HG03097 (cell line): Measurements from ENCODE around the gene BCL2L13.
"Not testable (repeated sequence)": the region's sequence is repeated elsewhere in the genome, so short reads cannot be mapped to it uniquely, and the experiment has no call there.

Source experiments
- ATAC-seq: cut with Tn5 transposase; IDR thresholded peaks from one replicate; pipeline ENCODE4 v1.9.1; 2021; ENCODE audit not compliant: unreplicated experiment, low FRiP score

Gene BCL2L13

DNA sequence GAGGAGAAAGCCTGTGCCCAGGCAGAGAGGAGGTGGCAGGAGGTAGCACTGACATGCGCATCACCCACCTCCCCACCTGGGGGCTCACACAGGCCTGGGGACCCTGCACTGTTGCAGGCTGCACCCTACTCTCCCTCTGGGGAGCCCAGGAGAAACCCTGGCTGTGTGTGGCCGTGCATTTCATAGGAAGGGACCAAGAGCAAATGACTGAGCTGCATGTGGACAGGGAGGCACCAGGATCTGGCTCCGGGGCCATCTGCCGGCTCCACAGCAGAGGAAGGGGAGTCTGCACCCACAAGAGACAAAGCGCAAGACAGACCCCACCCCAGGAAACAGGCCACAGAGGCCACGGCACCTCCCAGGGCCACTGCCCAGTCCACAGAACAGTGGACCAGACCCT, 113.0 kb downstream of the BCL2L13 start:
- ATAC-seq, result no peak

DNA sequence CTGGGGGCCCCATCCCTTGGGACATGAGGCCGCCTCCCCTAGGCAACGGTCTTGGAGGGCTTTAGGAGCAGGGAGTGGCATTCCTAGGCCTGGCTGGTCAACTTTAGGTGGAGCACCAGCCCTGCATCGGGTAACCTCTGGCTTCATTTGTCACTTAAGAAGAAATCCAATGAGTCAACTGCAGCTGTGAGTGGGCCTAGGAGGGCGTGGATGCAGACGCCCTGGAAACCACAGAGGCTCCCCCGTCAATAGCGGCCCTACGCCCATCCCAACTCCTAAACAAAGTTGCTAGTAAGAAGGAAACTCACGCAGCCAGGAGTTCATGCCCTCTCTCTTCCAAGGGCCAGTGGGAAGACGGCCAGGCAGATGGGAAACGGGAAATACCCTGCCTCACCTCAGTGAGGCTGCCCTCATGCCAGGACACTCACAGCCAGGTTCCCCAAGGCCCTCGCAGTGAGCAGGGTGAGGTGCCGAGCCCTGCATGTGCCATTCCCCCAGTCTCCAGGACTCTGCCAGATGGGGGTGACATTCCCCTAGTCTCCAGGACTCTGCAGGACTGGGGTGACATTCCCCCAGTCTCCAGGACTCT, 114.9 kb downstream of the BCL2L13 start:
- ATAC-seq, result no peak

DNA sequence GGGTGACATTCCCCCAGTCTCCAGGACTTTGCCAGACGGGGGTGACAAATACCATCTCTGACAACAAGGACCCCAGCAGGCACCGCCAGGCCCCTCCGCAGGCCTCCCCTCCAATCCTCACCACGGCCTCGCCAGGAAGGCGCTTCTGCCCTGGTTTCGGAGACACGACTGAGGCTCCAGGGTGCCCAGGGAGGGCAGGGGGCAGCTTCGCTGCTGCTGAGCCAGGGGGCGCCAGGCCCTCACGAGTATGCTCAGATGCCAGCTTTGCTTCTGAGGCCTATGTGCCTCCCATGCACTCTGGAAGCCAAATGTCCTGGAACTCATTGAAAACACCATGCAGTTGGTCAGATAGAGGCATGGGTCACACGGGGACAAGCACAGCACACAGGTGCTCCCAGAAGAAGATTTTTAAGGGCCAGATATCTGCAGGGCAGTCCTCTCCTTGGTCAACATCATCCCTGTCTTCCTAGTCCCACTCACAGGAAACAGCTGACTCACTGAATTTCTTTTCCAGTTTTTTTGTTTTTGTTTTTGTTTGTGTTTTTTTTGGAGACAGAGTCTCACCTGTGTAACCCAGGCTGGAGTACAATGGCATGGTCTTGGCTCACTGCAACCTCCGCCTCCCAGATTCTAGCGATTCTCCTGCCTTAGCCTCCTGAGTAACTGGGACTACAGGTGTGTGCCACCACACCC, 115.8 kb downstream of the BCL2L13 start:
- no peak for ATAC-seq

DNA sequence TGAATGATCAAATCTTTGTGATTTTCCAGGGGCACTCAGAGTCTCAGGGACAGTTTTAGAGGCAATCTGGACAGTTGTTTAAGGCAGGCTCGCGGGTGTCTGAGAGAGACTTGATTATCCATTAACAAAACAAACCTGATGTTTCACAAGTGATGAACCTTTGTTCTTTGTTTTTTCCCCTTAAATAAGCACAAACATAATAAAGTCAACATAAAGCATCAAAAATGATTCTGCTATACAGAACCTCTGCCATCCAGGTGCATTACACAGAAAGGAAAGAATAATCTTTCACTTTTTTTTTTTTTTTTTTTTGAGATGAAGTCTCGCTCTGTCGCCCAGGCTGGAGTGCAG, 122.6 kb downstream of the BCL2L13 start:
- ATAC-seq, result no peak

DNA sequence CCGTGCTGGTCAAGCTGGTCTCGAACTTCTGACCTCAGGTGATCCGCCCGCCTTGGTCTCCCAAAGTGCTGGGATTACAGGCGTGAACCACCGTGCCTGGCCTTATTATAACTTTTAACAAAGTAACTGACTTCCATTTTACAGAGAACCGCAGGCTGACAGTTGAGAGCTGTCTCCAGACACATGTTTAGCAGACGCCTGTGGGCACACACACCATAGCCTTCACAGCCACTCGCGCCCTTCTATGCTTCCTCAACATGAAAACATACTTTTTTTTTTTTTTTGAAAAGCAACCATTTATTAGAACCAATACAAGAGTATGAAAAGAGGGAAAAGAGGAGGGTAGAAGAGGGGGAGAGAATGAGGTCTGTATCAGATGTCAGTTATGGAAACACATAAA, 124.9 kb downstream of the BCL2L13 start:
- not testable (repeated sequence) for ATAC-seq

DNA sequence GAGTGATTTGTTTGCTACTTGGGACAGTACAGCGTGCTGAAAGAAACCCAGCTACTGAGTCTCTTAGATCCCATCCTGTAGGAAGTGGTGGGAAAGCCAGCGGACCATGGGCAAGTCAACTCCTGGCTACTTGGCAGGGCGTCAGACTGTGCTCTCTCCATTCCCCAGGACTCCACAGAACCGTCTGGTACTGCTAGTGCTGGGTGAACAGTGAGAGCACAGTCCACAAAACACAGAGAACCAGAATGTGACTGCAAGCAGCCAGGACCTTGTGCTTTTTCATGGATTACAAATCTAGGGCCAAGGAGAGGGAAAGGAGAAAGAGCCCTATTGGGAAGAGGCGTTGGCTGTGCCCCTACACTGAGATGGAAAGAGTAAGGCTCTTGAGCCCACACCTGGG, 125.5 kb downstream of the BCL2L13 start:
- ATAC-seq, result no peak

DNA sequence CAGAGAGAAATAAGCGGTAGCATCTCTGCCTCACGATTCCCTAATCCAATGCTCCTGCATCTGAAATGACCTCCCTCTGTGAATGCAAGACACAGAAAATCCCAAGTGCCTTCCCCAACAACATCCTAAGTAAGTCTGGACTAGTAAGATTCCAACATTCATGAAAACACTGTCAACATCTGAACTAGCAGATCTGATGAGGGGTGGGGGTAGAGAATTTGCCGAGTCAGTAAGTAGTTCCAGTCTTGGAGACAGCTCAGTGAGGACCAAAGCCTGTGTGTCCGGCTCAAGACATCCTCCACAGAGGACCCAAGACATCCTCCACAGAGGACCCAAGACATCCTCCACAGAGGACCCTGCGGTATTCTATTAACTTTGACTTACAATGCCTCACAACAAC, 126.3 kb downstream of the BCL2L13 start:
- ATAC-seq, result not testable (repeated sequence)

DNA sequence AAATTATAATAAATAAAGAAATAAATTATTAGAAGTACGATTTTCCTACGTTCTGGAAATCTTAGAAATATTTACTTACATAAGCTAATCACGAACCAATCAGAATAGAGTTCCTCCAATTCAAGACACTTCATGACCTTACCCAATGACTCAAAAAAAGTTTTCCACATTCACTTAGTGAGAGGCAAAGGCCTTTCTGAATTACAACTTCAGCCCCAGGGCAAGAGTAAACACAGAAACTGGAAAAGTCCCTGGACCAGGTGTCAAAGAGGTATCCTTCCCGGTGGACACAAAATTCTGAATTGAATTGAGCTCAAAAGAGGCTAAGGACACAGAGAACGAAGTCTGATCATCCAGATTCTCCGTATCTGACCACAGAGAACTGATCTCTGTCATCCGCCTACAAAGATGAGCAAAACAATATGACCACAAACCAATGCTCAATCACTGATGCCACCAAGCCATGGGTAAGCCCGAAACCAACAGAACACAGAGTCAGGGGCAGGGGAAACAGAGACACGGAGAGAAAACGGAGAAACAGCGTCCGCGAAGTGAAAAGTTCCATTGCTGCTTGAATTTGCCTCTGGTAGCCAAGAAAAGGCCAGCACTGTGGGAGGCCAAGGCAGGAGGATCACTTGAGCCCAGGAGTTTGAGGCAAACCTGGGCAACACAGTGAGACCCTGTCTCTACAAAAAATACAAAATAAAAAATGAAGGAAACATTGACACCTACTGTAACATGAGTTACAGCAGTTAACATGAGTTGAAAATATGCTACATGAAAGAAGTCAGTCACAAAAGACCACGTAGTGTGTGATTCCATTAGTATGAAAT, 128.9 kb downstream of the BCL2L13 start:
- ATAC-seq, result peak; percentile 68

DNA sequence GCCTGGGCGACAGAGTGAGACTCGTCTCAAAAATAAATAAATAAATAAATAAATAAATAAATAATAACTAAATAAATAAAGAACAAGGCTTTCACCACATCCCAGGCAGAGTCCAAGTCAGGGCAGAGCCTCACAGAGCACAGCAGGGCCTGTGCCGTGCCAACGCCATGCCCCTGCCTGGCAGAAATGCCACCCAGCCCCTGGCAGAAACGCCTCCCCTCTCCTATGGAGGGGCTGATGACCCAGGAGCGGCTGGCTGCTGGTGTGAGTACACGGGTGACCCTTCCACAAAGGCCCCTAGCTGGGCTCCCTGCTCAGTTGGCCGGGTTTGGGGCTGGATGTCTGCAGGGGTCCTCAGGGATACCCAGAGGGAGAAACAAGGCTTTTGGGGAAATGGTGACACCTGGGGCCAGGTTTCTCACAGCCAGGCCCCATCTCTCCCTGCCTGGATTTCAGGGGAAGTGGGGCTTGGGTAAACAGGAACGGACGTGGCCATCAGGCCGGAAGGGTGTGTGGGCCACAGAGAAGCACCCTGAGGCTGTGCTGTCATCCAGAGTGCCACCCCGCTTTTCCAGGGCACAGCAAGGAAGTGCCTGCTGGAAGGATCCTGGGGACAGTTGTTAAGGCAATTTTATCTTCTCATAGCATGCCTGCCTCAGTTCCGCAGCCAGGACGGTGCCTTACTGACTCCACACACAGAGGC, 130.6 kb downstream of the BCL2L13 start:
- ATAC-seq, result no peak

DNA sequence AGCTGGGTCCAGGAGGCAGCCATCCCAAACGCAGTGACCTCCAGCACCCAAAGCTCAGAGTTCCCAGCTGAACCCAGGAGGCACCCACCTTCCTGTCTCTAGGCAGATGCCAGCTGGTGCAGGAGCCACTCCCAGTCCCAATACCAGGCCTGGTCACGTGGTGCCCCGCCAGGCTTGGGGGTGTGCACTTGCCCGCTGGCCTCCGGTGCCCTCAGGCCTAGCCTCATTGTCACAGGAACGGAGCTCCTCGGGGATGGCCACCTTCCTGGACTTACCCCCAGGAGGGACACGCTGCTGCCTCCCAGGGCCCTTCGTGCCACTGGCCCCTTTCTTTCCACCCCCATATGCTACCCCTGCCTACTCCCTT, 131.1 kb downstream of the BCL2L13 start:
- no peak for ATAC-seq

DNA sequence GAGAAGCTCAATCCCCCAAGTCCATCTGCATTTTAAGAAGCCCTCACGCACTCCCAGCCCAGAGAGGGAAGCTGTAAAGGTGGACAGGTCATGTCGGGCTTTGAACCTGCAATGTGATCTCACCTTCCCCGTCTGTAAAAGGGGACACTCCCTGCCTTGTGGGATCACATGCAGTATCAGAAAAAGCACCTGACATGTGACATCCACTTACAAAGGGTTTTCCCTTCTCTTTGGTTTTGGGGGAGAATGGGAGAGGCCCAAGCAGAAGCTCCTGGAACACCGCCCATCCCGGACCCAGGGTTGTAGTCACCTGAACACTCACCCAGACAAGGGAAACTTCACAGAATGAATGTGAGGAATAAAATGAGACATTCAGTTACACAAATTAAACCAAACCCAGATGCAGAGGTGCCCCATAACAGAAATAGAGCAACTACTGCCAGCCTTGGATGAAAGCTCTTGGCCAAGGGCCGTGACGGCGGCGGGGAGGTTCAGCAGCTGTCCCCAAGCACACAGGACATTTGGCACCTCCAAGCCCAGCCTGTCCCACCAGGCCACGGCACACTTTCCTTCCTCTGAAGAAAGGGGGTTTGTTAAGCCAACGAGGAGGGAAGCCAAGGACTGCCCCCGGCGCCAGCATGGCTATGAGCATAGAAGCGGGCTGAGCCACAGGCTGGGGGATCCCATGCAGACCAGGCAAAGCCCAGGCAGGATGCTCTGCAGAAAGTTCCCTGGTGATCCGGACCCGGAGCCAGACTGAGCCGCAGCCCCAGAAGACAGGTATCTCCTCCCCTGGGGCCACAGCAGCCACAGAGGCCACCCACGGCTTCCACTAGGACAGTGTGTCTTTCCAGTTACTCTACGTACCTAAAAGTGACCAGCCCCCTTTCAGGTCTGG, 131.9 kb downstream of the BCL2L13 start:
- no peak for ATAC-seq

DNA sequence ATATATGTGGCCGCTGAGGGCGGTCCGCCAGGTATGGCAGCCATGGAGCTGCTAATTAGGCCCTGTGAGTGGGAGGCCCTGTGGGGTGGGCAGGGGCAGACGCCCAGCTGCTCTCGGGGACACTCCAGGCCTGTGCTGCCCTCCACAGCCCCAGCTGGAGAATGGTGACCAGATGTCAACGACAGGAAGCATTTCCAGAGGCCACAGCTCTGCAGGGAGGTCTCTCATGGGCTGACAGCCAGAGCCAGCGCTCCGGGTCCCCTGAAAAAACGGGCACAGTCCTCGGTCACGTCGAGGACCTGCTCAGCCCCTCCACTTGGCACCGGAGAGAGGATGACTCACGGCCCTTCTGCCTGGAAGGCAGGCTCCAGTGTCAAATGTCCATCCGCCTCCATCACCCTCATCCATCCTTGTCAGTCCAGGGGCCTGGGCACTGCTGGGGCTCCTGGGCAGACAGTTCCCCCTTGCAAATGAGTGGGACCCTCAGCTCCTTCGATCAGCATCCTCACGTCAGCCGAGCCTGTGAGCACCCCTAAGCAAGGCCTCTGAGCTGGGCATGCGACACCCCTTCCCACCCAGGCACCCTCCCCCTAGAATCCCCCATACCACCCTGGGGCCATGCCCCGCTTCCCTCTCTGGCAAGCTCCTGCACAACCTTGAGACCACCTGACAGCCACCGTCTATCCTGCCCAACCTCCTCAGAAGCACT, 133.8 kb downstream of the BCL2L13 start:
- ATAC-seq, result no peak

DNA sequence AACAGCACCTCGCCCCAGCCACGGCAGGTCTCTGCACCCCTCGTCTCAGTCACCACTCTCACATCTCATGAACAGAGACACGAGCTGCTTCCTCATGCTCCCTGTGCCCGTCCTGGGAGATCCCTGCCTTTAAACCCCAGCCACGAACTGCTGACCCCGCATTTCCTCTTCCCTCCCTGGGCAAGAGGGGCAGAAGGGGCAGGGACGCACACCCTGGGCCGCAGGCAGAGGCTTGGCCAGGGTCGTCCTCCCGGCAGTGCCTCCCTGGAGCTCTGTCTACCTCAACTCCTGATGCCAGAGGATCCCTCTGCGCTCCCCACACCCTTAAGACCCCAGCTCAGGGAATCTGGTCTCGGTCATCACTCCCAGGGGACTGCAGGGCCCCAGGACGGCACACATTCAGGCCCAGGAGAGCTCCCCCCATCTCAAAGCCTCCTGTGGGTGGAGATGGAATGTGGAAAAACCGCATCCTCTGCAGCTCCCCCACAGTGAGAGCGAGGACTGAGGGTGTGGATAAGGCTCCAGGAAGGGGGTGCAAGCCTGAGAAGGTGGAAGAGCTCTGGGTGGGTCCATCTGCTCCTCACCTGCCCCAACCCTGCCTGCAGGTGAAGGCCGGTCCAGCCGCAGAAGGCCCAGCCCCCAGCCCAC, 134.5 kb downstream of the BCL2L13 start:
- no peak for ATAC-seq

DNA sequence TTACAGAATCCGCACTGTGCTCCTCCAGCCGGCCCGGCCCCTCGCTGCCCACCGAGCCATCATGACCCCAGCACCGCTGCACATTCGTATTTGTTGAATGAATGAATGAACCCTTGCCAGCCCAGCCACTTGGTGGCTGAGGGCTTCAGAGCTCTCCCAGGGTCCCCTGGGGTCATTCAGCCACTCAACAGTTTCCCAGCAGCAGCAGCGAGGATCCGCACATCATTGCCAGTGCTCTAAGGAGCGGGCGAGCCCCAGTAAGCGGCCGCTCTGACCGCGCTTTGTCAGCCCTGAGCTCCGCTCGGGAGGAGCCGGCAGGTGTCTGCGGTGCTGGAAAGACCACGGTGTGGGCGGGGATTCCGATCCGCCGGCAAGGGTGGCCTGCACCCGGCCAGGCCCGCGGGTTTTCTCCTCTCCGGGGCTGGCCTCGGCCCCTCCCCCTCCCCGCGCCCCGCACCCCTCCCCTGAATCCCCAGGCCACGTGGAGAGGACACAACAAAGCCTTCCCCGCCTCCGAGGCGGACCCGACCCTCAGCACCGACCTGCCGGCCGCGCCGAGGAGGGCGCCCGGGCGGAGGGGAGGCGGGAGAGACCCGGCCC, 135.1 kb downstream of the BCL2L13 start:
- ATAC-seq, result no peak

DNA sequence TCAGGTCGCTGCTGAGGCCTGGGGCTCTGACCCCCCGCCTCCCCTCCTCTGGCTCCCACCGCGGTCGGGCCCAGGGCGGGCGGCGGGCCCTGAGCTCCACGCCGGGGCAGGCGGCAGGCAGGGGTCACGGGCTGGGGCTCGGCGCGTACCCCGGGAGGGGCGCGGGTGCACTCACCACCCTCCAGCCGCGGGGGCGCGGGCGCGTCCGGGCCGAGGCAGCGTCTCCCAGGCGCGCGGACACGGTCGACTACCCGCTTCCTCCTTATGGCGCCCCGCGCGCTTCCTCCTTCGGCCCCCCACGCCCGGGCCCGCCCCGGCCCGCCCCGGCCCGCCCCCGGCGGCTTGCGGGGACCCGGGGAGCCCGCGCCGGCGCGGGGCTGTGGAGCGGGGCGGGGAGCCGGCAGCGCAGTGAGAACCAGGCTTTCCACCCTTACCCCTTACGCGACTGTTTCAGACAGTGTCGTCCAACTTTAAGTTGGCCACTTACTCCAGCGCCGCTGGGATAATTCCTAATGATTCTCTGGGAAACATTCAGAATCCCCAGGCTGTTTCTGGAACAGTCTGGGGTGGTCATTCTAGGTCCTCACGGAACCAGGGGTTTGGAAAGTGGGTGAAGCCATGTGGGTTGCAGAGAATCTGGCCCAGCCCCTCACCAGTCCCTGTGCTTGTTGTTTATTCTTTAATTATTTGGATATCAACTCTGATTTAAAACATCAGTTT, 135.8 kb downstream of the BCL2L13 start, which contains the start of gene BID:
TSS of gene BID (minus strand) at position 264 of the 720 bp plus-strand sequence. CDS start 24,353 bp downstream, outside the sequence.
- no peak for ATAC-seq

DNA sequence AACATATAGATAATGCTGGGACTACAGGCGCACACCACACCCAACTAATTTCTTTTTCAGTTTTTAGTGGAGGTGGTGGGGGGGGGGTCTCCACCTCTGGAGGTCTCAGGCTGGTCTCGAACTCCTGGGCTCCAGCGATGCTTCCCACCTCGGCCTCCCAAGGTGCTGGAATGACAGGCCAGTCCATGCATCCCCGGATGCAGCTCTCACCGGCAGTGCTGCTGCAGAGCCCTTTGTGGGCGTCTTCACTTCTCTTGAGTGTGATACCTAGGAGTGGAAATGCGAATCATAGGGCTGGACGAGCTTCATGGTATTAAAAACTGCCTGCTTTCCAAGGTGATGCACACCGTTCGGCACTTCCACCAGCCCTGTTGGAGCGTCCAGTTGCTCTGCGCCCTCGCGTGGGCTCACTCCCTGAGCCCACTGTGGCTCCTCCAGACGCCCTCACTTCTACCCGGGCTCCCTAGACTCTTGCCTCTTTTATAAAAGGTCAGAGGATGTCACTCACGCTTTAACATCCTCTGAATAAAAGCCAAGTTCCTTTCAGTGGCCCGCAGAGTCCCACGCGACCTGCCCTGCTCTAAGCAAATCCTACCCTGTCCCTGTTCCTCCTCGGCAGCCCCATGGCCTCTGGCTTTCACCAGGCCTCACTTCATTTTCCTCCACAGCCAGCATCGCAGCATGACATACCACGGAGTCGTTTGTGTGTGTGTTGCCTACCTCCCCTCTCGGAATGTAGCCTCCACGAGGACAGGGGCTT, 136.5 kb downstream of the BCL2L13 start:
- no peak for ATAC-seq

DNA sequence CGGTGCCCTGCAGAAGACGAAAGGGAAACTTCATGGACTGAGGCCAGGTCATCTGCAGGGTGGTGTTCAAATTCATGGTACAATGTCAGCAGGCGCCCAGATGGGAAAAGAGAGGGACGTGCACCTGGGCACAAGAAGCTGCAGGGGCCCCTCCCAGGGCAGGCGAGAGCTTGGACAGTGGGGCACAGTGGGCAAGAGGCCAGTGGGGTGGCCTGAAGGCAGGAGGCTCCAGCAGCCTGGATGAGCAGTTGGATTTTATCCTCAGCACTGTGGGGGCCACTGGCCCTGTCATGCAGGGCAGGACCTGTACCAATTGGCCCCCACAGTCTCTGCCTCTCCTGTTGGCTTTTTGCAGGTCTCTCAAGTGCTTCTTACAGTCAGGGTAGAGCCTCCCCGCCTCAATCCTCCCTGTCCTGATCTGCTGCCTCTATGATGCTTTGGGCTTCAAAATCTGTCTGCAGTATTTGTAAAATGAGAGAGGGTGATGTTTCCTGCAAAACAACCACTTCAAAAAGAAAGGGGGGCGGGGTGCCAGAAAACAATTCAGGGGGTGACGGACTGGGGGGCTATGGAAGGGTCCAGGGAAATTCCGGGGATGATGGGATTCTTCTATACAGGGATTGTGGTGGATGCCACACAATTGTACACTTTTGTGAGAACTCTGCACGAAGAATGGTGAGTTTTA, 137.4 kb downstream of the BCL2L13 start:
- ATAC-seq, result no peak
